B cell (primary cell): ENCODE data around the gene ACTL6B. TPM values are rescaled to one million over a fixed set of nuclear protein-coding genes. Genes with fewer than 3 reads are reported as not detected.

Source experiments
- ATAC-seq: fragments of 200-7000 bp; cut with Tn5 transposase; one replicate; pipeline ENCODE4 v1.10.0; 2021; ENCODE audit warnings: low read depth, mild to moderate bottlenecking, moderate number of reproducible peaks, moderate library complexity
- CTCF ChIA-PET: fragments of 350-600 bp; sonication (Branson Sonifier 250); formaldehyde crosslinking; loops from one replicate; lab custom pipeline; 2021; ENCODE audit warnings: antibody characterized with exemption, inconsistent platforms; lab: Charles Lee
- POLR2A ChIA-PET: fragments of 350-600 bp; sonication (Branson Sonifier 250); formaldehyde crosslinking; loops from one replicate; lab custom pipeline; 2021; ENCODE audit warnings: antibody characterized with exemption; lab: Charles Lee
- DNase-seq: peaks from one replicate; pipeline ENCODE4 v3.0.0; 2013
- H2AFZ ChIP-seq: 2 replicates; pipeline ENCODE4 v1.6.1; 2012; ENCODE audit warnings: mild to moderate bottlenecking, low read depth, low read length; ENCODE audit not compliant: insufficient read depth, poor library complexity, severe bottlenecking
- H3K27ac ChIP-seq, 2 donors: 1 replicate in 1 of 2; 2 replicates in 1 of 2; pipeline ENCODE4 v1.5.1; 2012 to 2013; ENCODE audit warnings: low read length in 2 of 2, mild to moderate bottlenecking in 2 of 2, moderate library complexity in 1 of 2
- H3K27me3 ChIP-seq, 4 experiments: fragments of 200-600 bp in 1 of 4; sonication (generic) in 1 of 4; replicated peaks in 1 of 4; 1 replicate in 2 of 4; 2 replicates in 2 of 4; pipeline versions ENCODE4 v1.6.1 to v1.7.0; 2013 to 2016; ENCODE audit warnings: low read length in 3 of 4, mild to moderate bottlenecking in 2 of 4, mixed read lengths in 1 of 4, moderate library complexity in 1 of 4; ENCODE audit not compliant: insufficient read depth in 4 of 4, control insufficient read depth in 3 of 4; ENCODE audit errors: control extremely low read depth in 1 of 4
- H3K36me3 ChIP-seq, 2 experiments: replicated peaks in 1 of 2; 1 replicate in 1 of 2; 2 replicates in 1 of 2; pipeline versions ENCODE4 v1.6.1 to v1.7.1; 2013; ENCODE audit warnings: low read length in 1 of 2; ENCODE audit not compliant: insufficient read depth in 2 of 2, control insufficient read depth in 1 of 2; ENCODE audit errors: control extremely low read depth in 1 of 2, extremely low read depth in 1 of 2
- H3K4me1 ChIP-seq, 2 donors: fragments of 200-600 bp in 1 of 2; sonication (generic) in 1 of 2; 1 replicate in 1 of 2; 2 replicates in 1 of 2; pipeline versions ENCODE4 v1.5.1 to v1.6.1; 2013 to 2017; ENCODE audit warnings: low read length in 2 of 2; ENCODE audit not compliant: control insufficient read depth in 2 of 2, insufficient read depth in 2 of 2
- H3K4me2 ChIP-seq: replicated peaks from 2 replicates; pipeline ENCODE3; 2012; ENCODE audit warnings: mild to moderate bottlenecking, low read depth, low read length; ENCODE audit not compliant: poor library complexity, severe bottlenecking
- H3K4me3 ChIP-seq, 5 experiments: fragments of 200-600 bp in 1 of 5; sonication (generic) in 1 of 5; 1 replicate in 3 of 5; 2 replicates in 2 of 5; pipeline versions ENCODE4 v1.5.1 to v1.7.0; 2011 to 2016; ENCODE audit warnings: low read length in 4 of 5, mild to moderate bottlenecking in 4 of 5, low read depth in 2 of 5, control low read depth in 1 of 5, moderate library complexity in 1 of 5; ENCODE audit not compliant: insufficient read depth in 1 of 5; ENCODE audit errors: control extremely low read depth in 1 of 5, extremely low read depth in 1 of 5
- H3K79me2 ChIP-seq: fragments of 200-600 bp; sonication (generic); one replicate; pipeline ENCODE4 v1.6.0; 2016; ENCODE audit warnings: low read length; ENCODE audit not compliant: control insufficient read depth, insufficient read depth
- H3K9ac ChIP-seq: fragments of 200-600 bp; sonication (generic); 2 replicates; pipeline ENCODE4 v1.6.1; 2017; ENCODE audit warnings: mild to moderate bottlenecking, low read length, moderate library complexity
- H3K9me3 ChIP-seq, 3 donors: one replicate each; pipeline versions ENCODE4 v1.6.1 to v1.7.1; 2013; ENCODE audit warnings: low read length in 2 of 3; ENCODE audit not compliant: control insufficient read depth in 2 of 3, insufficient read depth in 1 of 3; ENCODE audit errors: control extremely low read depth in 1 of 3
- H4K20me1 ChIP-seq: 2 replicates; pipeline ENCODE4 v1.6.0; 2012; ENCODE audit warnings: mild to moderate bottlenecking, low read length; ENCODE audit not compliant: insufficient read depth, control insufficient read depth, poor library complexity, severe bottlenecking
- H3K27ac Mint-ChIP-seq: one replicate; pipeline ENCODE4 v1.8.0; 2021; ENCODE audit warnings: mixed read lengths
- H3K27me3 Mint-ChIP-seq: one replicate; pipeline ENCODE4 v1.8.0; 2021; ENCODE audit warnings: mixed read lengths
- H3K4me1 Mint-ChIP-seq: one replicate; pipeline ENCODE4 v1.8.0; 2021; ENCODE audit warnings: mixed read lengths
- H3K4me3 Mint-ChIP-seq: one replicate; pipeline ENCODE4 v1.8.0; 2021; ENCODE audit warnings: mixed read lengths
- H3K9me3 Mint-ChIP-seq: one replicate; pipeline ENCODE4 v1.8.0; 2022; ENCODE audit warnings: mixed read lengths; ENCODE audit not compliant: insufficient read depth
- EZH2 ChIP-seq: IDR thresholded peaks from 2 replicates; pipeline ENCODE4 v1.6.1; 2012; ENCODE audit warnings: borderline replicate concordance, low read depth, mild to moderate bottlenecking, moderate library complexity, low read length; ENCODE audit not compliant: insufficient read depth, poor library complexity, severe bottlenecking
- WGBS: methylation state at CpG from one replicate; pipeline ENCODE4 v1.1.5; 2013; ENCODE audit warnings: missing lambda C conversion rate; ENCODE audit not compliant: insufficient coverage; 5-methylcytosine and 5-hydroxymethylcytosine counted together
- intact Hi-C: fragments of 100-400 bp; cut with micrococcal nuclease; formaldehyde crosslinking; loops from one replicate; pipeline ENCODE4 v1.10.0; 2022
- polyA plus RNA-seq: library from polyadenylated mRNA; depleted of rRNA; stranded (reverse); fragments of >200 nt; gene quantifications from 2 replicates; pipeline ENCODE4 v1.2.3, GENCODE V29; 2012
- total RNA-seq, 2 donors: library from RNA; stranded (reverse); fragments of 120-200 nt in 1 of 2; gene quantifications; 1 replicate in 1 of 2; 2 replicates in 1 of 2; pipeline versions ENCODE4 v1.2.3 to v1.2.4, GENCODE V29; 2013 to 2022
- TF ChIP-seq, protein P1 (sequence below): fragments of 200-600 bp; IDR thresholded peaks from one replicate; pipeline ENCODE4 v1.8.0; 2022; ENCODE audit warnings: antibody characterized with exemption, mild to moderate bottlenecking

The ACTL6B gene
- total and polyA plus RNA-seq, 2 donors (not counting 1 experiment from before 2014, with no cell fraction given): not detected

GRCh38 chr7:100693312-100694097 lies 37.3 kb upstream of the ACTL6B start:
- H3K79me2 ChIP-seq: peaks cover 50% of the 10 kb centered on the region
- peaks cover 52 to 55% of the 10 kb centered on the region in 2 donors for H3K4me1 ChIP-seq
- peak; percentile 39 for ATAC-seq
- ChIA-PET CTCF (interaction anchor here (0.7 to 9.8 kb wide), 23 partner anchors 10 to 219 kb away, joined by 3 to 85 read pairs (median 6); partner anchors contain the start of genes FBXO24, LRCH4, MOSPD3 and POP7), POLR2A (interaction anchor here (0.6 to 4.8 kb wide), 7 partner anchors 12 to 157 kb away, joined by 3 to 29 read pairs (median 5); partner anchors contain the start of genes FBXO24, LRCH4 and POP7)
- Mint-ChIP-seq H3K9me3 (no peaks in the 10 kb centered on the region), H3K4me1 (peaks cover 51% of the 10 kb centered on the region), H3K27me3 (no peaks in the 10 kb centered on the region), H3K4me3 (peak overlapping the region; percentile 89), H3K27ac (peak overlapping the region; percentile 92)
- TF ChIP-seq EZH2: no peak
- TF ChIP-seq, protein P1, sequence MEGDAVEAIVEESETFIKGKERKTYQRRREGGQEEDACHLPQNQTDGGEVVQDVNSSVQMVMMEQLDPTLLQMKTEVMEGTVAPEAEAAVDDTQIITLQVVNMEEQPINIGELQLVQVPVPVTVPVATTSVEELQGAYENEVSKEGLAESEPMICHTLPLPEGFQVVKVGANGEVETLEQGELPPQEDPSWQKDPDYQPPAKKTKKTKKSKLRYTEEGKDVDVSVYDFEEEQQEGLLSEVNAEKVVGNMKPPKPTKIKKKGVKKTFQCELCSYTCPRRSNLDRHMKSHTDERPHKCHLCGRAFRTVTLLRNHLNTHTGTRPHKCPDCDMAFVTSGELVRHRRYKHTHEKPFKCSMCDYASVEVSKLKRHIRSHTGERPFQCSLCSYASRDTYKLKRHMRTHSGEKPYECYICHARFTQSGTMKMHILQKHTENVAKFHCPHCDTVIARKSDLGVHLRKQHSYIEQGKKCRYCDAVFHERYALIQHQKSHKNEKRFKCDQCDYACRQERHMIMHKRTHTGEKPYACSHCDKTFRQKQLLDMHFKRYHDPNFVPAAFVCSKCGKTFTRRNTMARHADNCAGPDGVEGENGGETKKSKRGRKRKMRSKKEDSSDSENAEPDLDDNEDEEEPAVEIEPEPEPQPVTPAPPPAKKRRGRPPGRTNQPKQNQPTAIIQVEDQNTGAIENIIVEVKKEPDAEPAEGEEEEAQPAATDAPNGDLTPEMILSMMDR: no peak
- H3K4me3 ChIP-seq: peak overlapping the region; percentile 53 to 79 (median 68)
- no peaks in the 10 kb centered on the region for H3K27me3 ChIP-seq
- H4K20me1 ChIP-seq: peaks cover 50% of the 10 kb centered on the region
- intact Hi-C loops: loop anchor here (1.0 to 5.0 kb wide), 4 partner anchors 12 to 159 kb away; partner anchors contain the start of genes MOSPD3 and SLC12A9
- H3K4me2 ChIP-seq: peak overlapping the region; percentile 98
- H3K9ac ChIP-seq: peak overlapping the region; percentile 74
- no peaks in the 10 kb centered on the region for H3K9me3 ChIP-seq
- H3K27ac ChIP-seq: peak overlapping the region in 1 of 2 donors; percentile 66
- DNase-seq: peak; percentile 41
- peak overlapping the region; percentile 58 for H2AFZ ChIP-seq
- peaks cover 0 to 17% of the 10 kb centered on the region in 2 experiments for H3K36me3 ChIP-seq
- under 1% methylated on average over 81 of the region's 81 CpGs for WGBS
